Stimulated activated CD8-positive, alpha-beta memory T cell treated with anti-CD3 and anti-CD28 coated beads, Interleukin-15, amount 100 ng/mL, for 24 hours (primary cell): Measurements from ENCODE around the gene ARRDC3.

Experiments used
- DNase-seq: peaks from one replicate; pipeline ENCODE4 v3.0.0-alpha.2; 2020; ENCODE audit warnings: low read depth

Gene ARRDC3

GRCh38 chr5:91384671-91385430, 1.7 kb upstream of the ARRDC3 start:
- DNase-seq = no peak

DNA sequence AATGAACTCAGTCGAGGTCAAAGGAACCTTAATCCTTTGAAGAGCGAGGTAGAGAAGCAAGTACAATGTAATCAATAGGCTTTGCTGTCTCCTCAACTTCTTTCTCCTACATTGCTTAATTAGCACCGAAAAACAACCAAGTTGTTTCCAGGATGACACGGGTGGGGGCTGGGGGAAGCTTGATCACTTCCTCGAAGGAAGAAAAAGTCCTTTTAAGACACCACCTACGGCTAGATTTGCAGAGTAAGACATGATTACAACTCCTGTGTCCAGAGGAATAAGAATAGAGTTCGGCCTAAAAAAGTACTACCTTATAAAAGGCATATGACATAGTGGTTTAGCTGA, 811 bp upstream of the ARRDC3 start:
- DNase-seq = no peak

DNA sequence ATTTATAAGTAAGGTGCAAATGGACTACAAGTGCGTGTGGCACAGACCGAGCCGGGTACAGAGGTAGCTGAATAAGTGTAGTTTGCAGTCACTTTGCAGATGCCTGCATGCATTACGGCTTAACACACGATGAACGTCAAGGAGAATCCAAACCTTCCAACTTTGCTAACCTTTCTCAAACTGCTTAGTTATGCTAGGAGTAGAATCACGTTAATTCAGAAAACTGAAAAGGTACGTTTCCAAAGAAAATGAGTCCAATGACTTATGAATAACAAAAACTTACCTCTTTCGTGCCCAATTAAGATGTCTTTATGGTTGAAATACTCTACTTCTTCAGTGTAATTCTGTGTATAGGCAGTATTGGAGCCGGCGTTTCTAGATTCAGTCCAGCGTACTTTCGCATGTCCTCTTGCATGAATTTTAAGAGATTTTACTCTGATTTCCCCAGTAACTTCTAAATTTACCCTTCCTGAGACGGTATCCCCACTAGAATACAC, 539 bp downstream of the ARRDC3 start:
- no peak for DNase-seq

DNA sequence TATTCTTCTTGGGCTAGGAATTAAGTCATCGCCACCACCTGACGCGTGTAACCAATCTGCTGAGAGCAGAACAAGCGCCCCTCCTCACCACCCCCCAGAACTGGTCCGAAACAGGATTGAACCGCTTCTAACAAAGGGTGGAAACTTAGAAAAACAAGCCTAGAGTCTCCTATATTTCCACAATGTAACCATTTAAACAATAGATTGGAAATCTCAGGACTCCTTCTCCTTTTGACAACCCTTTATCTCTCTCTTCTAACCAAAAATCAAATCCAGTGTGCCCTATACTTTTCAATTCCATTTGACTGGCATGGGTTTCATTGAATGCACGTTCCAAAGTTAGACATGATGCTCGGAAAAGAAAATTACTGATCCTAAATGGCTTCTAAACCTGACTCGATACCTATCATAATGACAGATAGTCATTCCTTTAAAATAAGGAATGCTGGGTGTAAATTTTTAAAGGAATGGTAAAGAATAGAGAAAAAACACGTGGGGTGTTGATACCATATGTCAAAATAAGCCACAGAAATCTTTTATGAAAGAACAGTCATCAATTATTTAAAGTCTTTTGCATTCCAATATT, 1.2 kb downstream of the ARRDC3 start:
- peak; percentile 28 for DNase-seq

DNA sequence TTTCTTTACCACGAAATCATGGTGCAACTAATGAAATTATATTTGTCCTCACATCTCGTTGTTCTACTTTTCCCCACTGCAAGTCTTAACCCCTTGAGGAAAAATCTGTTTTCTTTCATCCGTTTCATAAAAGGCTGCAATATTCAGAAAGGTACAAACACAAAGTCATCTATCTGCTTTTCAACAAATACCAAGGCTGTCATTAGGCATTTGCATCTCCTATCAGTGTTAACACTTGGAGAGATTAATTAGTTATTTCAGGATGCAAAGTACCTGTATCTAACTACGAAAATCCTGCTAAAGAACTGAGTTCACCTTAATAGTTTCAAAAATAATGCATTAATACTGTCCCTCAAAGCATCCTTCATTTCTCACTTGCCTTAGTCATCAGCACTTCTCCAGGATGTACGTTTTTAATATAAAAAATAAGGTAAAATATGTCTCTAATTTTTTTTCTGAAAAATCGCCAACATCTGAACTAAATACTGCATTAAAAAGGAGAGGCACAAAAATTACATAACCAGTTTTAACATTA, 1.8 kb downstream of the ARRDC3 start:
- no peak for DNase-seq

GRCh38 chr5:91380491-91381238, 2.5 kb downstream of the ARRDC3 start:
- DNase-seq = peak; percentile 92

DNA sequence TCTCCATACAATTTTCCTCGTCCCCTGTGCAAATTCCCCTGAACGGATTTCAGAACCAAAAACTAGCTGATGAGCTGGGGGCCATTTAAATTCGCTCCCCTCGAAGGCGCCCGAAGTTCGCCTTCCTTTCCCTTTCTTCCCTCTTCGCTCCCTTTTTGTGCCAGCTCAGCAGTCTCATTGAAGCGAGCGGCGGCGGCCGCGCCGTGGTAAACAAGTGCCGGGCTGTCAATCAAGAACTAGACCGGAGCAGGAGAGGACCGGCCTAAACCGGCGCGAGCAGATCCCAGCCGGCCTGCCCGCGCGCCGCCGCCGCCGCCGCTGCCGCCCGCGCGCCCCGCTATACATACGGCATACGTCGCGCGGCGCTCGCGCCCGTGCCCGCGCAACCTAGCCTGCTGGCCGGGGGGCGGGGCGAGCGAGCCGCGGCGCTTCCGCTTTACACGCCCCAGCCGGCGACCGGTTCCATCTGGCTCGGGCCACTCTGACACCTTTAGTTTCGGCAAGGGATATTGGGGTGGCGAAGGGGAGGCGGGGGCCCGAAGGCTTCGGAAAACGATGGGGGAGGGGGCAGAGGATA, 3.1 kb downstream of the ARRDC3 start:
- peak; percentile 93 for DNase-seq

DNA sequence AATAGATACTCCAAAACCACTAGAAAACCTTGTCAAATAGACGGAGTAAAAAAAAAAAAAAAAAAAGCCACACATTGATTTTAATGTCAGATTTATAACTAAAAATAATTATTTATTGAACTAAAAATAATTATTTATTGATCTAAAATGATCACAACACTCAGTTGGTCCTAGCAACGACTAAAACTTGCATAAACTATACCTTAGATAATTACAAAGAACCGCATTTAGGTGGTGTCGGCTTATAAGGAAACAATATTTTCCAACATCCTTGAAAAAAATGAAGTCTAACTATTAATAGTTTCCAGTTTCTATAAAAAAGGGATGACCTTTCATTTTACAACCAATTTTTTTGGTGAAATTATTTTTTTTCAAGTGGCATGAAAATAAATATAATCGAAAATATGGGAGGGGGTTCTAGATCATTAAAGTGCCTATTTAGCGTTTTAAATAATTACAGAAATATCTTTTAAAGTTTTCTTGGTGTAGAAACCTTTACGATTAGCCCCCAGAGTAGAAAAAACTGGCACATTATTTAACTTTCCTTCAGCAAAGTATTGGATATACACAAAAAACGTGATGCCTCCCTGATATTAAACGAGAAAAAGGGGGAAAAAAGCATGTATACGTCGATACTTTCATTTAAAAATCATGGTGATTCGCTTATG, 3.7 kb downstream of the ARRDC3 start:
- no peak for DNase-seq

GRCh38 chr5:91378752-91379211, 4.3 kb downstream of the ARRDC3 start:
- DNase-seq = no peak

DNA sequence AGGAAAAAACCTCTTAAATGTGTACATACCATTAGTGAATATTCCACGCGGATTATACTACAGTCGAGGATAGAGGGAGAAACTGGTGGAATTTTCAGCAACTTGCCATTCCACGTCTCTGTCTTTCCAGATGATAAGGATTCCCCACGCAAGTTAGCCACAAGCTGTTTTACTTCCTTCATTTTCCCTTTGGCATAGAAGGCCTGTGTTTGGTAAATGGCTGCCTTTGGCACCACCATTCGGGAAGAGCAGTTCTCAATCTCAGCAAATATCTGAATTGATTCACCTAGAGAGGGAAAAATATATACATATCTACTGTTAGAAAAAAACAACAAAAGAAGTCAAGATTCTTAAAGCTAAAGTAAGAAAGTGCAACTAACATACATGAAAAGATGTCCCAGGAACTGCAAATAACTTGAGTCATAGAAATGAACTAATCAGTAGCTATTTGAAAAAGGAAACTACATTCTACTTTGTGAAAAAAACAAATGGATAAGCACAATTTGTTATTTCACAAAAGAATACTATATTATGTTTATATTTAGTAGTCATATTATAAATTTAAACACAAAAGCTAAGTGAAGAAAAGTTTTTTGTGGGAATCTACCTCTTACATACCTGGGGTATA, 8.1 kb downstream of the ARRDC3 start:
- DNase-seq = no peak

DNA sequence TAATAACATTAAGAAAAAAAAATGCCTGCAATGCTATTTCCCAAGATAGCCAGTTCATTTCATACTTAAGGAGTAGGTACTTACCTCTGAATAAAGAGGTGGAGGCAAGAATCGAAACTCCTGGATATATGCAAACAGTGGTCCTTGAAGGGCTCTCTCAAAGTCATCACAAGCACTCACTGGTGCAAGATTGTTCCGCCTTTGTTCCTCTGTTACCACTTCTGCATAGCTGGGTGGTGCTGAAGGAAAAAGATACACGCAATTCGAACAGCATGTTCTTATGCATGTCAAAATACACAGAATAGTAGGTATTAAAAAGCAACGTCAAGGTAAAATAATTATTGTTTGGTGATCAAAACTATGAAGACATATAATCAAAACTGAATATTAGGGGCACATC, 9.5 kb downstream of the ARRDC3 start:
- no peak for DNase-seq

DNA sequence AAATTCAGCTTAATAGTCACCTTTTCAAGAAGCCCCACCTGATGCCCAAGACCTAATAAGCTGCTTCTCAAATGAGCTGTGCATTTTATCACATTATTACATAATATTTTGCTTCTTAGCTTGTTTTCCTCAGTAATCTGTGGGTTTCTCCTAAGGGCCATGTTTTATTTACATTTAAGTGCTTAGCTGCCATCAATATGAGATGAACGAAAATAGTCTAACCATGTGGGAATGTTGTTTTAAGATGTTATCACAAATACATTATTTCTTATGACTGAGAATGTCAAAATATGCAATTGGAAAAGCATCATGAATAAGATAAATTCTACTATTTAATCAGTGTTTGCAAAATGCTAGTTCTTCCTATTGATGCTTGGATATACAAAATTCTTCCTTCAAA, 10.1 kb downstream of the ARRDC3 start:
- DNase-seq = no peak

GRCh38 chr5:91369480-91369879, 13.6 kb downstream of the ARRDC3 start:
- no peak for DNase-seq

DNA sequence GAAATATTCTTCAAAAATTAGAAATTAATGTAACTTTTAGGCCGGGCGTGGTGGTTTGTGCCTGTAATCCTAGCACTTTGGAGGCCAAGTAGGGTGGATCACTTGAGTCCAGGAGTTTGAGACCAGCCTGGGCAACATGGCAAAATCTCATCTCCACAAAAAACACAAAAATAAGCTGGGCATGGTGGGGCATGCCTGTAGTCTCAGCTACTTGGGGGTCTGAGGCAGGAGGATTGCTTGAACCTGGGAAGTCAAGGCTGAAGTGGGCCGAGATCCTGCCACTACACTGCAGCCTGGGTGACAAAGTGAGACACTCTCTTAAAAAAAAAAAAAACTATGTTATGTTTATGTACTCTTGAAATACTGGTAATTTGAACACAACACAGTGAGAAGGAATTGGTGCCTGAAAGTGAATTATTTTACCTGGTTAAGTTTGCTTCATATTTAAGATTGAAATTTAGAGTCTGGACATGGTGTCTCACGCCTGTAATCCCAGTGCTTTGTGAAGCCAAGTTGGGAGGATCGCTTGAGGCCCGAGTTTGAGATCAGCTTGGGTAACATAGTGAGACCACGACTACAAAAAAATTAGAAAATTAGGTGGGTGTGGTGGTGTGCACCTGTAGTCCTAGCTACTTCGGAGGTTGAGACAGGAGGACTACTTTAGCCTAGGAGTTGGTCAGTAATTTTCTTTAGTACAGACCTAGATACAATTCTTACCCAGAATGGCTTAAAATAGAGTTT, 15.0 kb downstream of the ARRDC3 start:
- no peak for DNase-seq

GRCh38 chr5:91367344-91367743, 15.8 kb downstream of the ARRDC3 start:
- no peak for DNase-seq

DNA sequence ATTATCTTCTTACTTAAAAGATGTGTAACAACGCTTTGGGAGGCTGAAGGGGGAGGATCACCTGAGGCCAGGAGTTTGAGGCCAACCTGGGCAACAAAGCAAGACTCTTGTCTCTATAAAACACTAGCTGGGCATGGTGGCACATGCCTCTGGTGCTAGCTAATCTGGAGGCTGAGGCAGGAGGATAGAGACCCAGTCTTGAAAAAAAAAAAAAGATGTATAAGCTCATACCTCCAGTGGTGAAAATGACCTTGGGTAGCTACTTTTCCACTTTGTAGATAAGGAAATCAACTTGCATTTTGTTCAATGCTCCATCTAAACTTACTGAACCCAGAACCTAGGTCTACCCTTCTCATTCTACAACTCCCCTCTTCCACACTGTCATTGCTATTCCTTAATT, 16.6 kb downstream of the ARRDC3 start:
- no peak for DNase-seq

DNA sequence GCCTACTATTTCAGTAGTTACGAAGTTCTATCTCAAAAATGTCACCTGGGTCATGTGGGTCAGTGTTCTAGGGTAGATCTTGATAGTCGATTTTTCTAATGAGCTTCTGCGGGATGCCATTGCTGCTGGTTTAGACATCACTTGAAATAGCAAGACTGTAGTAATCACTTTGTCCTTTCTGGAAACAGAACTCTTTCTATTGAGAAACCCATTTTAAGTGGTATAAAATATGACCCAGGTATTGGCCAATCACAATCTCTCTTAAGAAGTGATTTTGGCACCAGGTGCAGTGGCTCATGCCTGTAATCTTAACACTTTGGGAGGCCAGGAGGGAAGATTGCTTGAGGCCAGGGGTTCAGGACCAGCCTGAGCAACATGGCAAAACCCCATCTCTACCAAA, 17.6 kb downstream of the ARRDC3 start:
- no peak for DNase-seq

- no peak for DNase-seq
These were observed 20.2 kb downstream of the ARRDC3 start for GRCh38 chr5:91362935-91363334.

GRCh38 chr5:91361790-91362189, 21.3 kb downstream of the ARRDC3 start:
- no peak for DNase-seq

DNA sequence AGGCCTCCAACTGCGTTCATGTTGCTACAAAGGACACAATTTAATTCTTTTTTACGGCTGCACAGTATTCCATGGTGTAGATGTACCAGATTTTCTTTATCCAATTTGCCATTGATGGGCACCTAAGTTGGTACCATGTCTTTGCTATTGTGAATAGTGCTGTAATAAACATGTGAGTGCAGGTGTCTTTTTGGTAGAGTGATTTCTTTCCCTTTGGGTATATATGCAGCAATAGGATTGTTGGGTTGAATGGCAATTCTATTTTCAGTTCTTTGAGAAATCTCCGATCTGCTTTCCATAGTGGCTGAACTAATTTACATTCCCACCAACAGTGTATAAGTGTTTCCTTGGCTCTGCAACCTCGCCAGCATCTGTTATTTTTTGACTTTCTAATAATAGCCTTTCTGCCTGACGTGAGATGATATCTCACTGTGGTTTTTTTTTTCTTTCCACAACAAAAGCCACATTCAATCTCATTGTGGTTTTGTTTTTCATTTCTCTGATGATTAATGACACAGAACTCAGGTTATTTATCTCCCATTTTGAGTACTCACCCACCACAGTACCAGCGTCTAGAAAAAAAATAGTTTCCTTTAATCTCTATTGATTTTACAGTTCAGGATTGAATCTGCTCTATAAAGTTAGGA, 21.9 kb downstream of the ARRDC3 start:
- DNase-seq = no peak
